ENCODE results near the gene ZNF787.

GRCh38 chr19:56170261-56170660 lies 49.2 kb upstream of the ZNF787 start:
- TF ChIP-seq CTCF (IDR thresholded peaks at IDR 0.05; ENCODE audit: control extremely low read depth in 1 of 3, insufficient read depth in 1 of 3, low read depth in 1 of 3, low read length in 3 of 3) (no peak), POLR2A (IDR thresholded peaks at IDR 0.05; ENCODE audit: control extremely low read depth in 1 of 2, low read depth in 2 of 2, low read length in 2 of 2) (no peak), ASH2L (IDR thresholded peaks at IDR 0.05; ENCODE audit: low read length) (no peak), BCL11A (IDR thresholded peaks at IDR 0.05; ENCODE audit: low read depth in 2 of 2, low read length in 2 of 2) (no peak), CTBP2 (IDR thresholded peaks at IDR 0.05; ENCODE audit: borderline replicate concordance, insufficient read depth, insufficient read length, low read length) (no peak), USF2 (IDR thresholded peaks at IDR 0.05; ENCODE audit: low read length) (no peak), EZH2 (IDR thresholded peaks at IDR 0.05; ENCODE audit: low read depth, low read length, severe bottlenecking) (no peak), SIN3A (conservative IDR thresholded peaks at IDR 0.05 in 1 of 2, IDR thresholded peaks at IDR 0.05 in 1 of 2; ENCODE audit: low read depth in 1 of 2, low read length in 2 of 2) (no peak)

Data from H1 (cell line).